SIG-M5 treated with dmso at 0.1 percent for 504 hours (cell line): ENCODE results near the gene ZNF536.
"Not testable (repeated sequence)": the region's sequence is repeated elsewhere in the genome, so short reads cannot be mapped to it uniquely, and the experiment has no call there.

Source experiments
- DNase-seq: peaks from one replicate; lab custom pipeline; 2025; ENCODE audit not compliant: unreplicated experiment; lab: John Stamatoyannopoulos, UW

ZNF536 gene

DNA sequence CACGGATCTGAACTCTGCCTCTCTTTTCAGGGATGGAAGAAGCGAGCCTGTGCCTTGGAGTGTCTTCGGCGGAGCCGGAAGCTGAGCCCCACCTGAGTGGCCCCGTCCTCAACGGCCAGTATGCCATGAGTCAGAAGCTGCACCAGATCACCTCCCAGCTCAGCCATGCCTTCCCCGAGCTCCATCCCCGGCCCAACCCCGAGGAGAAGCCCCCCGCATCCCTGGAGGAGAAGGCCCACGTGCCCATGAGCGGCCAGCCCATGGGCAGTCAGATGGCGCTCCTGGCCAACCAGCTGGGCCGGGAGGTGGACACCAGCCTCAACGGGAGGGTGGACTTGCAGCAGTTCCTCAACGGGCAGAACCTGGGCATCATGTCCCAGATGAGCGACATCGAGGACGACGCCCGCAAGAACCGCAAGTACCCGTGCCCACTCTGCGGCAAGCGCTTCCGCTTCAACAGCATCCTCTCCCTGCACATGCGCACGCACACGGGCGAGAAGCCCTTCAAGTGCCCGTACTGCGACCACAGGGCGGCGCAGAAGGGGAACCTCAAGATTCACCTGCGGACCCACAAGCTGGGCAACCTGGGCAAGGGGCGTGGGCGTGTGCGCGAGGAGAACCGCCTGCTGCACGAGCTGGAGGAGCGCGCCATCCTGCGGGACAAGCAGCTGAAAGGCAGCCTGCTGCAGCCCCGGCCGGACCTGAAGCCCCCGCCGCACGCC lies 71.5 kb downstream of the ZNF536 start:
- no peak for DNase-seq

DNA sequence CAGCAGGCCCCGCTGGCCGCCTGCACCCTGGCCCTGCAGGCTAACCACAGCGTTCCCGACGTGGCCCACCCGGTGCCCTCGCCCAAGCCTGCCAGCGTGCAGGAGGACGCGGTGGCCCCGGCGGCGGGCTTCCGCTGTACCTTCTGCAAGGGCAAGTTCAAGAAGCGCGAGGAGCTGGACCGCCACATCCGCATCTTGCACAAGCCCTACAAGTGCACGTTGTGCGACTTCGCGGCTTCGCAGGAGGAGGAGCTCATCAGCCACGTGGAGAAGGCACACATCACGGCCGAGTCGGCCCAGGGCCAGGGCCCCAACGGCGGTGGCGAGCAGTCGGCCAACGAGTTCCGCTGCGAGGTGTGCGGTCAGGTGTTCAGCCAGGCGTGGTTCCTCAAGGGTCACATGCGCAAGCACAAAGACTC lies 72.1 kb downstream of the ZNF536 start:
- no peak for DNase-seq

DNA sequence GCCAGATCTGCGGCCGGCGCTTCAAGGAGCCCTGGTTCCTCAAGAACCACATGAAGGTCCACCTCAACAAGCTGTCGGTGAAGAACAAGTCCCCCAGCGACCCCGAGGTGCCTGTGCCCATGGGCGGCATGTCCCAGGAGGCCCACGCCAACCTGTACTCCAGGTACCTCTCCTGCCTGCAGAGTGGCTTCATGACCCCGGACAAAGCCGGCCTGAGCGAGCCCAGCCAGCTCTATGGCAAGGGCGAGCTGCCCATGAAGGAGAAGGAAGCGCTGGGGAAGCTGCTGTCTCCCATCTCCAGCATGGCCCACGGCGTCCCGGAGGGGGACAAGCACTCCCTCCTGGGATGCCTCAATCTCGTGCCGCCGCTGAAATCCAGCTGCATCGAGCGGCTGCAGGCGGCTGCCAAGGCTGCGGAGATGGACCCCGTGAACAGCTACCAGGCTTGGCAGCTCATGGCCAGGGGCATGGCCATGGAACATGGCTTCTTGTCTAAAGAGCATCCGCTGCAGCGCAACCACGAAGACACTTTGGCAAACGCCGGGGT lies 72.6 kb downstream of the ZNF536 start:
- DNase-seq, result no peak

DNA sequence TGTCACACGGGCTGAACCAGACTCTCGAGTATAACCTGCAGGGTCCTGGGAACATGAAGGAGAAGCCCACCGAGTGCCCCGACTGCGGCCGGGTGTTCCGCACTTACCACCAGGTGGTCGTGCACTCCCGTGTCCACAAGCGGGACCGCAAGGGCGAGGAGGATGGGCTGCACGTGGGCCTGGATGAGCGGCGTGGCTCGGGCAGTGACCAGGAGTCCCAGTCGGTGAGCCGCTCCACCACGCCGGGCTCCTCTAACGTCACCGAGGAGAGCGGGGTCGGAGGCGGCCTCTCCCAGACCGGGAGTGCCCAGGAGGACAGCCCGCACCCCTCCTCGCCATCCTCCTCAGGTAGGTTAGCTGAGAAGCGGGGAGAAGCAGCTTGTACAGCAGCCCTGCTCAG lies 73.2 kb downstream of the ZNF536 start:
- DNase-seq, result no peak

GRCh38 chr19:30446120-30446519 lies 73.9 kb downstream of the ZNF536 start:
- not testable (repeated sequence) for DNase-seq

- no peak for DNase-seq
Measured at GRCh38 chr19:30446850-30447552, 74.8 kb downstream of the ZNF536 start.

GRCh38 chr19:30447553-30447870 lies 75.3 kb downstream of the ZNF536 start:
- DNase-seq, result no peak

GRCh38 chr19:30448386-30449077 lies 76.3 kb downstream of the ZNF536 start:
- no peak for DNase-seq

DNA sequence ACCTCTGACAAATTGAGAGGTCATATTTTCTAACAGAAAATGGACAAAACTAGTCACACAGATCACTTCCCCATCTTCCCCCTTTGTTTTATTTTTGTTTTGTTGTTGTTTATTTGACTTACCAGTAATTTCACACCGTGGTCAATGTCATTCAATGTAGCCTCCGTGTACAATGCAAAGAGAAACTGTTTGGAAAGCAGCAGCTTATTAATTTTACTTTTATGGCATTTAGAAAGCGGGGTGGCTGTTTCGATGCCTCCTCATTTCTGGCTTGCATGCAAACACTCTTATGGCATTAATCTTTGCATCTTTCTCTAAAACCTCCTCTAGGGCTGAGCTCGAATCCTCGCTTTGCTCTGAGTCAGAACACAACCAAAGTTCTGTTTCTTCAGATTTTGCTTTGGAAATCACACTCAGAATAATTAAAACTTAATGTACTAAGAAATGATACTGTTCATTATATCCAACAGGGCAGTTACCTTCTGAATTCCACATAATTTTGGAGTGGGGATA lies 77.0 kb downstream of the ZNF536 start:
- DNase-seq, result no peak

GRCh38 chr19:30449673-30450072 lies 77.5 kb downstream of the ZNF536 start:
- DNase-seq, result no peak

GRCh38 chr19:30450100-30450499 lies 77.9 kb downstream of the ZNF536 start:
- no peak for DNase-seq

- DNase-seq, result no peak
Measured at GRCh38 chr19:30450835-30451321, 78.7 kb downstream of the ZNF536 start.

- no peak for DNase-seq
Measured at GRCh38 chr19:30452931-30453330, 80.7 kb downstream of the ZNF536 start.

GRCh38 chr19:30453743-30454142 lies 81.6 kb downstream of the ZNF536 start:
- DNase-seq, result no peak

DNA sequence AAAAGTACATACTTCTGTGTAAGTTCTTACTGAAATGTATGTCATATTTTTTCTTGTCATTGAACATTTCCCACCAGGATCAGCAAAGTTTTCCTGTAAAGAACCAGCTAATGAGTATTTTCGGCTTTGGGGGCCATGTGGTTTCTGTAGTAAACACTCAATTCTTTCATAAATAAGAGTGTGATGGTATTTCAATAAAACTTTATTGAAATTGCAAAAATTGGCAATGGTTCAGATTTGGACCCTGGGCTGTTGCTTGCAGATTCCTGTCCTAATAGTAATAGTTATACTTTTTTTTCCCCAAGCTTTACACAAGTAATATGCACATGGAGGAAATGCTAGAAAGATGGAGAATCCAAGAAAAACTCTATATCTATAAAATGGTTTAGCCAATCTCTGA lies 83.7 kb downstream of the ZNF536 start:
- DNase-seq, result no peak

GRCh38 chr19:30457484-30457883 lies 85.3 kb downstream of the ZNF536 start:
- DNase-seq, result no peak

DNA sequence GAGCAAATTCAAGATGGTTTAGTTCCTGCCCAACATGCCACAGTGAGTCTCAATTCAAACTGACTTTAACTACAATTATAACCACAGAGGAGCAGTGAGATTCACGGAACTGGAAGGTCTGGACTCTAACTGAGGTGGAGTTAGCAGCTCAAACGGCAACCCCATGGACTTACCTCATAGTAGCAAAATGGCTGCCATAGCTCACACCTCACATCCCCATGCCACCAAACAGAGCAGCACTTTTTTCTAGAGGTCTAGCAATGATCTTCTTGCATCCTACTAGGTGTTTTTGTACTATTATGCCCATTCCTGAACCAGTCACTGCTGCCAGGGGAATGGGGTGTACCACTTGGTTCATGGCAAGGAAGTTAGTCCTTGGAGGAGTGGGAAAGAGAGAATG lies 87.7 kb downstream of the ZNF536 start:
- DNase-seq, result no peak

DNA sequence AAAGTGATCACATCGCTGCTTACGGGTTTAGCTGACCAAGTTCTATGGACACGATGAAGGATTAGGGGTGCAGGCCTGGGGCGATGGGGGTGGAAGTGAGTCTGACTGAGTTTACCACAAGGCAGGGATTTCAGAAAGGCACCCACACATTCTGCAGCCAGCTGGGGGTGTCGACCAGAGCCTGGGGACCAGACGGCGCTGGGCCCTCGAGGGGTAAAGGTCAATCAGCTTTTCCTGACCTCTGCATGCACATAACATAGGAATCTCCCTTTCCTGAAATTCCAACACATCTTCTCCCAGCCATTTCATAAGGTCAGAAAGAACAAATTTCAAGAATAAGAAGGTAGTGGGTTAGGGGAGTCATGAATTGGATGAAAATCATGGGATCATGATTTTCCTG lies 92.0 kb downstream of the ZNF536 start:
- DNase-seq, result no peak

- not testable (repeated sequence) for DNase-seq
Measured at GRCh38 chr19:30466598-30466997, 94.4 kb downstream of the ZNF536 start.

GRCh38 chr19:30467239-30467638 lies 95.1 kb downstream of the ZNF536 start:
- no peak for DNase-seq

GRCh38 chr19:30469774-30470173 lies 97.6 kb downstream of the ZNF536 start:
- no peak for DNase-seq

GRCh38 chr19:30471441-30471840 lies 99.3 kb downstream of the ZNF536 start:
- DNase-seq, result no peak
